SH-SY5Y (cell line): ENCODE data around the gene CELSR1.

ENCODE experiments used
- GATA2 ChIP-seq: IDR thresholded peaks from 2 replicates; pipeline ENCODE4 v1.6.1; 2011; ENCODE audit warnings: mild to moderate bottlenecking, low read depth, low read length
- GATA3 ChIP-seq: IDR thresholded peaks from 2 replicates; pipeline ENCODE4 v1.6.1; 2011; ENCODE audit warnings: low read depth, mild to moderate bottlenecking, low read length, moderate library complexity

GRCh38 chr22:46567471-46567870, 30.1 kb upstream of the CELSR1 start:
- TF ChIP-seq GATA3: no peak
- TF ChIP-seq GATA2: no peak
